Mammary epithelial cell (primary cell): Measurements from ENCODE around the gene STX8.

Experiments
- CTCF ChIP-seq, 2 donors: IDR thresholded peaks in 1 of 2; conservative IDR thresholded peaks in 1 of 2; 2 replicates each; pipeline ENCODE4 v1.5.1; 2011 to 2012; ENCODE audit warnings: inconsistent platforms in 2 of 2, low read length in 2 of 2, mild to moderate bottlenecking in 2 of 2, control low read depth in 1 of 2, low read depth in 1 of 2; ENCODE audit not compliant: insufficient read depth in 1 of 2; ENCODE audit errors: extremely low read depth in 1 of 2
- EZH2 ChIP-seq: IDR thresholded peaks from 2 replicates; pipeline ENCODE4 v1.6.1; 2012; ENCODE audit warnings: low read length, inconsistent platforms, borderline replicate concordance

- no peak for TF ChIP-seq CTCF (conservative IDR thresholded peaks at IDR 0.05 in 1 of 2, IDR thresholded peaks at IDR 0.05 in 1 of 2; ENCODE audit: extremely low read depth in 1 of 2, insufficient read depth in 1 of 2, low read depth in 1 of 2, low read length in 2 of 2)
- no peak for TF ChIP-seq EZH2
These were observed 233.4 kb downstream of the STX8 start for GRCh38 chr17:9342225-9342624.
